ENCODE data around the gene WNT5B.
A peak's percentile ranks its signal among the peaks of the same experiment; 100 is the strongest.

Gene WNT5B

DNA sequence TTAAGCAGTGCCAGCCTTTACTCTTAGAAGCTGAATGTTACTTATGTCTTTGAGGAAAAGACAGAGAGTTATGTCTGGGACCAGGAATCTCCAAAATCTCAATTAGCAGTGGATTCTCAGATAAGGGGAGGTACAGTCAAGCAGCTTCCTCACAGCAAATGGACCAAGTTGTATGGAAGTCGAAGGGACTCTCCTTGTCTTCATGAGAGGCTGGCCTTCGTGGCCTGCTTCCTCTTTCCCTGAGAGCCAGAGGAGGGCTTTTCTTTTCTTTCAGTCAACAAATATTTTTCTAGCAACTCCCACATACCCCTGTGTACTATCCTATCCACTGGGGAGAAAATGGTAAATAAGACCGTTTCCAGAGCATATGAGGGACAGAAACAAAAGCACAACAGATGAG lies 6.6 kb upstream of the WNT5B start:
- Mint-ChIP-seq H3K9me3 (no peaks in the 10 kb centered on the region), H3K36me3 (ENCODE audit: insufficient read depth) (no peaks in the 10 kb centered on the region), H3K4me1 (ENCODE audit: low read depth in 2 of 2) (peaks cover 0 to 4% of the 10 kb centered on the region in 2 donors), H3K4me3 (no peak overlapping the region), H3K27ac (no peak overlapping the region), H3K27me3 (peaks cover 30 to 40% of the 10 kb centered on the region in 2 donors)
- DNase-seq (no peak), ATAC-seq (replicated peaks) (no peak)

DNA sequence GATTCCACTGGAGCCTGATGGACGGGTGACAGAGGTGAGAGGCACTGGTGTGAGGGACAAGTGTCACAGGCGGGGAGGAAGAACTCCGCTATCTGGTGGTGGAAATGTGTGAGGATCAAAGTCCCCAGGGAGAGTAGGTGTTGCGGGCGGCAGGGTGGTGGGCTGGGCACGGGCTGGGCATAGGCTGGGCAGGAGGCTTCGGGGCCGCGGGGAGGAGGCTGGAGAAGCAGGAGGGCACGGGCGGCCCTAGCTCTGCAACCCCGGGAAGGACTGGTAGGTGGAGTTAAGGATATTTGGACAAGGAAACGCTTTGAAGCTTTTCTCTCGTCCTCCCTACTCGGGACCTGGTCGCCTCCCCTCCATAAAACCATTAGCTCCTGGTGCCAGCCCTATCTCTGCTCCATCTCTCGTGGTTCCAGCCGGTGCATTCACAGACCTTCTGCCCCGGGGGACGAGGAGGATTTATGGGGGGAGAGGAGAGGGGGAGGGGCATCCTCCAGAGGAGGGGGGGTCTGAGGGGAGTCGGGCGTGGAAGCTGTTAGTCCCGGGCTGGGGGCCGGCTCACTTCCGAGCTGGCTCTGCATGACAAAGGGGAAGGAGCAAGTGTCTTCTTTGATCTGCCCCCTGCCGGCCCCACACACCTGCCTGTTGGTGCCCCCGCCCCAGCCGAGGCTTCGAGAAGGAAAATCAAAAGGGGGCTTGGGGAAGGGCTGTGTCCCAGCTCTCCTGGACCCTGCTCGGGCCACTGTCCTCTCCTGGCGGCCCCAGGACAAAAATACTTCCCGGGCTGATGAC lies 504 bp downstream of the WNT5B start:
- ATAC-seq (replicated peaks) = peak; percentile 24
- H3K4me1 Mint-ChIP-seq (ENCODE audit: low read depth in 2 of 2) = peaks cover 8 to 12% of the 10 kb centered on the region in 2 donors
- DNase-seq = no peak
- no peak overlapping the region for H3K27ac Mint-ChIP-seq
- peaks cover 5% of the 10 kb centered on the region for H3K36me3 Mint-ChIP-seq (ENCODE audit: insufficient read depth)
- no peaks in the 10 kb centered on the region for H3K9me3 Mint-ChIP-seq
- peaks cover 64 to 79% of the 10 kb centered on the region in 2 donors for H3K27me3 Mint-ChIP-seq
- peak overlapping the region; percentile 61 to 72 for H3K4me3 Mint-ChIP-seq

DNA sequence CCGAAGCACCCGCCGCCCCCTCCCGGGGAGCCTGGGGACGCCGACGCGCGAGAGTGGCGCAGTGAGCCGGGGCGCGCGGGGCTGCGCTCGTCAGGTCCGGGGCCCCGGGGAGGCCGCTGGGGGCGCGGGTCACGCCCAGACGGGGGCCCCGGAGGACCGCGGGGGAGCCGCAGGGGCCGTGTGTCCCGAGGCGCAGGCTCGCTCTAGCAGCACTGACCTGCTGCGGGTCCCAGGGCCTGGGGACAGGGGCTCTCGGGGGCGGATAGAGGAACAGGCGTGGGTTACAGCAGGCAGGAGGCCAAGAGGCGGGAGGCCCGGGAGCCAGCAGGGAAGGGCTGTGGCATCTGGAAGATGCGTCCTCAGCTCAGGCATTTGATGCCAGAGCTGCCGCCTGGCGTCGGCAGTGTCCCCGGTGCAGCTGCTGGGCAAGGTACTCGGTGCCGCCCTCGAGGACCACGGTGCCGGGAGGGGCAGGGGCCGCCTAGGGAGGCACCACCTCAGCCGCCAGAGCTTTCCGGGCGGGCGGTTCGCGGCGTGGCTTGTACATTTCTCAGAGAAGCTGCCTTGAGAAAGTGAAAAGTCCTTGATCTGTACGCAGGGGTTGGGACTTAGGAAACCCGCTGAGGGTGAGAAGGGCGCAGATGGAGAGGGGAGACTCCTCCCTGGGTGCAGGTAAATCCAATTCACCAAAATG lies 1.2 kb downstream of the WNT5B start:
- no peak overlapping the region for H3K27ac Mint-ChIP-seq
- H3K27me3 Mint-ChIP-seq = peaks cover 65 to 83% of the 10 kb centered on the region in 2 donors
- H3K4me1 Mint-ChIP-seq (ENCODE audit: low read depth in 2 of 2) = peaks cover 8 to 15% of the 10 kb centered on the region in 2 donors
- ATAC-seq (replicated peaks) (peak; percentile 63), DNase-seq (no peak)
- peak overlapping the region; percentile 61 to 72 for H3K4me3 Mint-ChIP-seq
- H3K36me3 Mint-ChIP-seq (ENCODE audit: insufficient read depth) = peaks cover 5% of the 10 kb centered on the region
- H3K9me3 Mint-ChIP-seq = no peaks in the 10 kb centered on the region

DNA sequence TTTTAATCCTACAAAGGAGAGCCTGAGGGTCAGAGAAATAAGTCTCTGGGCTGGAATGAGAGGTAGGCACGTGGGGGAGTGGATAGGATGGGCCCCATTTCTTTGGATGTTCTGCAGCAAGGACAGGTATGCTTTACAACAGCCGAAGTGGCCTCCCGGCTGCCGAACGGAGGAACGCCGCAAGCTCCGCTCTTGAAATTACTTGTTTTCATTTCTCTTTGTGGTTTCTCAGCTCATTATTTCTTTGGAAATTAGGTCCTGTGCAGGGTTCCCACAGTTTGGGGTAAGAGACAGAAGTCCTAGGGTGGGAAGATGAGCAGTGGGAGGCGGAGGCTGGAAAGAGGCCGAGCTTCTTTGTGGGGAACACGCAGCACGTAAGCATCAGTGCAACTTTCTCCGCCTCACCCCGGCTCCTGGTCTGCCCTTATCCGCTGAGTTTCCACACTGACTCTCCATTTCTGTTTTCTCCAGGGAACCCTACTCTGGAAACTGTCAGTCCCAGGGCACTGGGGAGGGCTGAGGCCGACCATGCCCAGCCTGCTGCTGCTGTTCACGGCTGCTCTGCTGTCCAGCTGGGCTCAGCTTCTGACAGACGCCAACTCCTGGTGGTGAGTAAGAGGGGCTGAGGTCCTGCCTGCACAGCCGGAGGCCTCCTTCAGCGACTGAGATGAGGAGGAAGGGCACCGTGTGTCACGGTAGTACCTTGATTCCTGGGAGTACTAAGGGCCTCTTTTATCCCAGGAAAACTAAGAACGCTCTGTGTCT lies 2.0 kb downstream of the WNT5B start:
- Mint-ChIP-seq H3K27me3 (peaks cover 70 to 90% of the 10 kb centered on the region in 2 donors), H3K36me3 (ENCODE audit: insufficient read depth) (peaks cover 5% of the 10 kb centered on the region), H3K4me3 (peak overlapping the region; percentile 61 to 72), H3K4me1 (ENCODE audit: low read depth in 2 of 2) (peaks cover 8 to 15% of the 10 kb centered on the region in 2 donors), H3K27ac (no peak overlapping the region), H3K9me3 (no peaks in the 10 kb centered on the region)
- no peak for ATAC-seq (replicated peaks)
- no peak for DNase-seq

DNA sequence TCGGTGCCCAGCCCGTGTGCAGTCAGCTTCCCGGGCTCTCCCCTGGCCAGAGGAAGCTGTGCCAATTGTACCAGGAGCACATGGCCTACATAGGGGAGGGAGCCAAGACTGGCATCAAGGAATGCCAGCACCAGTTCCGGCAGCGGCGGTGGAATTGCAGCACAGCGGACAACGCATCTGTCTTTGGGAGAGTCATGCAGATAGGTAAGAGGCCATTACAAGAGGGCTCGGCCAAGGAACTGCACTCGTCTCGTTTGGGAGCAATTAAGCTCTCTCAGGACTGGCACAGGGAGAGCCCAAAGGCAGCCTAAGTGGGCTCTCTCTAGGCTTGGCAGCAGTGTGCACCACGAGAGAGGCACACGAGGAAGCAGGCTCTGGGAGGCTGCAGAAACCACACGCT lies 3.7 kb downstream of the WNT5B start:
- Mint-ChIP-seq H3K4me3 (no peak overlapping the region), H3K27ac (no peak overlapping the region), H3K27me3 (peaks cover 63 to 85% of the 10 kb centered on the region in 2 donors), H3K4me1 (ENCODE audit: low read depth in 2 of 2) (peaks cover 8 to 15% of the 10 kb centered on the region in 2 donors), H3K9me3 (no peaks in the 10 kb centered on the region), H3K36me3 (ENCODE audit: insufficient read depth) (peaks cover 5% of the 10 kb centered on the region)
- DNase-seq = no peak
- no peak for ATAC-seq (replicated peaks)

DNA sequence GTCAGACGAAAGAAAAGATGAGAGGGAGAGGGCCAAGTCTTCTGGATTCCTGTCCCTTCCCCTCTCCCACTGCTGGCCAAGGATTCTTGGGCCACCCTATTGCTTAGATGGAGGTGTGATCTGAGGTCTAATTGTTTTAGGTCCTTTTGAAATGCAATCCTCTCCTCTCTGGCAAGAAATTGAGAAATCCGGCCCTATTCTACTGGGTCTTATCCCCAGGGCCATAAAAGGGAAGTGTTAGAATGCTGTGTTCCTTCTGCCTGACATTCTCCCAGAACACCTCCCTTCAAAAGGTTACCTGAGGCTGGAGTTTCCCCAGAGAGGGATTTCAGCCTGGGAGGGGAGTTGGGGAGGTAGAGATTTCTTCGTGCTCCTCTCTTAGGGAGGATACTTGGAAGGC lies 4.4 kb downstream of the WNT5B start:
- Mint-ChIP-seq H3K4me1 (ENCODE audit: low read depth in 2 of 2) (peaks cover 8 to 15% of the 10 kb centered on the region in 2 donors), H3K27ac (no peak overlapping the region), H3K4me3 (no peak overlapping the region), H3K36me3 (ENCODE audit: insufficient read depth) (peaks cover 5% of the 10 kb centered on the region), H3K9me3 (no peaks in the 10 kb centered on the region), H3K27me3 (peaks cover 57 to 84% of the 10 kb centered on the region in 2 donors)
- ATAC-seq (replicated peaks) (no peak), DNase-seq (no peak)

DNA sequence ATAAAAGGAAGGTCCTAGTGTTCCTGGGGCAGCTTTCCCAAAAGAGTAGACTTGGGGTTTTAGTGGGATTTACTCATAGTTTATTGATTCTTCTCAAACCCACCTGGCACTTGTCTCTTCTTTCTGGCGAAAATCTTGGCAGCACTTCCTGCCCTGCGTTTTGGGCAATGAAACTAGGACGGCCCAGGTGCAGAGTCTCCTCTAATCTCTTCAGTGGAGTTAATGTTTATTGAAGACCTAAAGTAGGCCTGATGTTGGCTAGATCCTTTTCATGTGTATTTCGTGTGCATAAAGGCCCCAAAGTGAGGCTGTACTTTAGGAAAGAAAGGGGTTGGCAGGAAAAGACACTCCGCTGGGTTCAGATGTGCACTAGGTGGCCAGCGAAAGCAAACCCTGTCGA lies 5.1 kb downstream of the WNT5B start:
- Mint-ChIP-seq H3K27ac (no peak overlapping the region), H3K27me3 (peaks cover 50 to 84% of the 10 kb centered on the region in 2 donors), H3K36me3 (ENCODE audit: insufficient read depth) (peaks cover 5% of the 10 kb centered on the region), H3K9me3 (no peaks in the 10 kb centered on the region), H3K4me1 (ENCODE audit: low read depth in 2 of 2) (peaks cover 3 to 10% of the 10 kb centered on the region in 2 donors), H3K4me3 (no peak overlapping the region)
- no peak for ATAC-seq (replicated peaks)
- DNase-seq = no peak

DNA sequence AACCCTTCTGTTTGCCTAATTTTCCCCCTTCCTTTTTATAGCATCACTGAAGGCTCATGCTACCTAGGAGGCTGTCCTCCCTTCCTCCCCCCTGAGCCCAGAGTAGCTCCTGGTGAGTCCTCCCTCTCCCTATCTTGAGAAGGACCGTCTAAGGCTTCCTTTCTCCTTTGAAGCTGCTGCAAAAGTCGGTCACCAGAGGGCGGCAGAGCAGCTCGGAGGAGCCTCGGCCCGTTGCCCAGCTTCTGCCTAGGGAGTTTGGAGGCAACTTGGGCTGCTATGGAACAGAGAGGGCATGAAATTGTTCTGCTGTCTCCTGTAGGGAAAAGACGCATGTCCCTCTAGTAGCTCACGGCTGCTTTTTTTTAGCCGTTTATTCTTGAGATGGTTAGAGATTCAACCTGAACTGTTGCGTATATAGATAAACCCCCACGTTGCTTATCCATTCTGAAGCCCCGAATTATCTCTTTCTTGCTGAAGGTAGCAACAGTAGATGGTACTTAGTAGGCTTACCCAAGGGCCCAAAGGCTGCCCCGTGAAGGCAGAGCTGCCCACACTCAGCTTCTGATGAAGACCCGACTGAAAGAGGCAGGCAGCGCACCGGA lies 5.7 kb downstream of the WNT5B start:
- Mint-ChIP-seq H3K9me3 (no peaks in the 10 kb centered on the region), H3K4me3 (no peak overlapping the region), H3K27ac (no peak overlapping the region), H3K4me1 (ENCODE audit: low read depth in 2 of 2) (peaks cover 0 to 8% of the 10 kb centered on the region in 2 donors), H3K36me3 (ENCODE audit: insufficient read depth) (peaks cover 5% of the 10 kb centered on the region), H3K27me3 (peaks cover 45 to 82% of the 10 kb centered on the region in 2 donors)
- peak; percentile 49 to 64 (median 57) for DNase-seq
- ATAC-seq (replicated peaks) = peak; percentile 71

DNA sequence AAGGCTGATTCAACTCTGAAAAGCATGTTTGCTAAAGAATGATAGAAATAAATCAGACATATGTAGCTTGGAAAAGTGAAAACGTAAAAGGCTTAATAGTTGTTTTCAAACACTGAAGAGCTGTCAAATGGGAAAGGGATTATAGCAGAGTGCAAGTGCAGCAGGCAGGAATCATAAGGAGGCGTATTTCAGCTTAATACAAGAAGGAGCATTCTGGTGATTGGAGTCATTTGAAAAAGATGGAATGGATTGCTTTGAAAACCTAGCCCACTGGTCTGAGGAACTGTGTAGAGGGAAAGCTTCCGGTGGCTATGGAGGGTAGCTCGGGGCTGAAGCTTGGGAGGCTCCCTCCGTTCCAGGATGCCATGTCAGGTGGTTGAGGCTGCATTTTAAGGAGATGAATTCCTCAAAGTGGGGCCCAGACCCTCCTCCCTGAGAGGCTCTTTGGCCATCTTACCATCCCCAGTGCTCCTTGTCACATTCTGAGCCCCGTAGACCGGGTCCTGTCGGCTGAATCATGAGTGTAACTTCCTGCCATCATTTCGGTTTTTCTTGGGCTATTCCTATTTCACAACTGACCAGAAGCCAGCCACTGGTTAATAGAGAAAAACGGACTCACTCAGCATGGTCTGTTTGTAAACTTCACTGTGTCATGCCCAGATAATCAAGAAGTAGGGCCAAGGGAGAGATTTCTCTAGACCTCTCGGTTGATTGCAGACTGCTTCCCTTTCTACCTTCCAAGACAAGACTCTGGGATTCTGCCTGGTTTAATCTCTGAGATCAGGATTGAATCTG lies 6.5 kb downstream of the WNT5B start:
- no peak overlapping the region for H3K27ac Mint-ChIP-seq

DNA sequence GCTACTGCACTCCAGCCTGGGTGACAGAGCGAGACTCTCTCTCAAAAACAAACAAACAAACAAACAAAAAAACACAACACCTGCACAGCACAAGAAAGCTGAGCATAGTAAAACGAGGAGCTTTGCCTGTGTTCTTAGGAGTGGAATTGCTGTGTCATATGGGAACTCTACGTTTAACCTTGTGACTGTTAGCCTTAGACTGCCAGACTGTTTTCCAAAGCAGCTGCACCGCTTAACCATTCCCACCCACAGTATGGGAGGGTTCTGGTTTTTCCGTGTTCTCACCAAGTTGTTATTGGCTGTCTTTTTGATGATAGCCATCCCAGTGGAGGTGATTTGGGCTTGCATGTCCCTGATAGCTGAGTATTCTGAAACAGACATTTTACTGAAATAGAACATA lies 9.2 kb downstream of the WNT5B start:
- ATAC-seq (replicated peaks) = no peak
- H3K36me3 Mint-ChIP-seq (ENCODE audit: insufficient read depth) = no peaks in the 10 kb centered on the region
- H3K27ac Mint-ChIP-seq = no peak overlapping the region
- DNase-seq = no peak
- no peak overlapping the region for H3K4me3 Mint-ChIP-seq
- no peaks in the 10 kb centered on the region for H3K9me3 Mint-ChIP-seq
- peaks cover 0 to 4% of the 10 kb centered on the region in 2 donors for H3K4me1 Mint-ChIP-seq (ENCODE audit: low read depth in 2 of 2)
- H3K27me3 Mint-ChIP-seq = peaks cover 25 to 60% of the 10 kb centered on the region in 2 donors

More for the DNA sequence above, 6.5 kb downstream of the WNT5B start:
- Mint-ChIP-seq H3K27me3 (peaks cover 42 to 74% of the 10 kb centered on the region in 2 donors), H3K36me3 (ENCODE audit: insufficient read depth) (peaks cover 5% of the 10 kb centered on the region), H3K9me3 (no peaks in the 10 kb centered on the region), H3K4me1 (ENCODE audit: low read depth in 2 of 2) (peaks cover 0 to 5% of the 10 kb centered on the region in 2 donors), H3K4me3 (no peak overlapping the region)
- DNase-seq = no peak
- no peak for ATAC-seq (replicated peaks)

DNA sequence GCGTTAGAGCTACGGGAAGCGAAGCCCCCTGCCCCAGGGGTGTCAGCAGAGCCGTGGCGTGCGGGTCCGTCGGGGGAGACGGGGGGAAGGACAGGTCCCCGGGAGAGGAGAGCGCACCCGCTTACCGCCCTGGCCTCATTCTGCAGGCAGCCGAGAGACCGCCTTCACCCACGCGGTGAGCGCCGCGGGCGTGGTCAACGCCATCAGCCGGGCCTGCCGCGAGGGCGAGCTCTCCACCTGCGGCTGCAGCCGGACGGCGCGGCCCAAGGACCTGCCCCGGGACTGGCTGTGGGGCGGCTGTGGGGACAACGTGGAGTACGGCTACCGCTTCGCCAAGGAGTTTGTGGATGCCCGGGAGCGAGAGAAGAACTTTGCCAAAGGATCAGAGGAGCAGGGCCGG lies 10.5 kb downstream of the WNT5B start:
- Mint-ChIP-seq H3K9me3 (no peaks in the 10 kb centered on the region), H3K36me3 (ENCODE audit: insufficient read depth) (no peaks in the 10 kb centered on the region), H3K4me3 (no peak overlapping the region), H3K27ac (no peak overlapping the region), H3K4me1 (ENCODE audit: low read depth in 2 of 2) (peaks cover 0 to 2% of the 10 kb centered on the region in 2 donors), H3K27me3 (peaks cover 22 to 47% of the 10 kb centered on the region in 2 donors)
- DNase-seq (no peak), ATAC-seq (replicated peaks) (no peak)

DNA sequence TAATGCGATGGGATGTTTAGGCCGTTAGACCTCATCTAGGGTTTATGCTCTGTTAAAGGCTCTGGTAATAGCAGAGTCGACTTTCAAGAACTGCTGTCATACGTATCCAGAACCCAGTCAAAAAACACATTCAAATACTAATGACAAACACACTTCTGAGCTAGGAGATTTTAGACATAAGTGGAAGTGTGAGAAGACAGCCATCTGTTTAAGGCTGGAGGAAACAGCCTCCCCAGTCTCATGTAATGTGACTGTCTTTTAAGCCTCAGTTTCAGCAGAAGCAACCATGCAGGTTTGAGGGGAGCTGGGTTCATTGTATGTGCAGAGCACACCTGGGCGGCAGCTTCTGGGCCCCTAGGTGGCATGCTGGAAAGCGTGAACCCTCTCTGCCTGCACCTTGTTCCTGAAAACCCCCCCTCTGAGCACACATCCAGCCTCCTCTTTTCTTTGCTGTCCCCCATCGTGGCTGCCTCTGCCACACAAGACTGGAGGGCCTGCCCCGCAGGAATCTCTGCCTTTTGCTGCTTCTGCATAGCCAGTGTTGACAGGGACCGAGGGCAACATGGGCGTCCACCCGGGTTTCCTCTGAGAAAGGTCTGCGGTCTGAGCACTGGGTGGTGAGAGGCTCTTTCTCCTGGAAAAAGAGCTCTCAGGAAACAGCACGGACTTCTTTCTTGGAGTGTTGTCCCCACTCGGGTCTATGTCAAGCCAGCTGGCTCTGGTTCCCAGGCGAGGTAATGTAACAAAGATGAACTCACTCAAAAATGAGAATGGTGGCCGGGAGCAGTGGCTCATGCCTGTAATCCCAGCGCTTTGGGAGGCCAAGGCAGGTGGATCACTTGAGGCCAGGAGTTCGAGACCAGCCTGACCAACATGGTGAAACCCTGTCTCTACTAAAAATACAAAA lies 11.6 kb downstream of the WNT5B start:
- Mint-ChIP-seq H3K27ac (peak overlapping the region in 1 of 2 donors; percentile 60), H3K9me3 (no peaks in the 10 kb centered on the region), H3K4me3 (no peak overlapping the region), H3K4me1 (ENCODE audit: low read depth in 2 of 2) (peaks cover 2% of the 10 kb centered on the region in 2 donors), H3K27me3 (peaks cover 12 to 36% of the 10 kb centered on the region in 2 donors), H3K36me3 (ENCODE audit: insufficient read depth) (no peaks in the 10 kb centered on the region)
- DNase-seq (no peak), ATAC-seq (replicated peaks) (no peak)

All from effector memory CD8-positive, alpha-beta T cell (primary cell).